ENCODE data around the gene ANAPC10.

DNA sequence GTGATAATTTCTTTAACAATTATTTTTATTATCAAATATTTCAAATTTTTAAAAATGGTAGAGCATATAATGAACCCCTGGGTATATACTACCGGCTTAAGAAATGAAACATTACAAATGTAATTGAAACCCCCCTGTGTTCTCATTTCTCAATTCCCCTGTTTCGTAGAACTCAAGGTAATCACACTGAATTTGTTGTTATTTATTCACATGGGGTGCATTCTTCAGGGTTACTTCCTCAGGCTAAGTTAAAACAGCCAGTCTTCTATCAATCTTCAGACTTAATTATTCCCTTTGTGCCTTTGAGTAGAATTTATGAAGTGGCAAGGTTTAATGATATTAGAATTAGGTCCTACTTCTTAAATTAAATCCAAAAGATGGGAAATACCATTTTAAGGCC, 128.2 kb downstream of the ANAPC10 start:
- TF ChIP-seq, protein P1, sequence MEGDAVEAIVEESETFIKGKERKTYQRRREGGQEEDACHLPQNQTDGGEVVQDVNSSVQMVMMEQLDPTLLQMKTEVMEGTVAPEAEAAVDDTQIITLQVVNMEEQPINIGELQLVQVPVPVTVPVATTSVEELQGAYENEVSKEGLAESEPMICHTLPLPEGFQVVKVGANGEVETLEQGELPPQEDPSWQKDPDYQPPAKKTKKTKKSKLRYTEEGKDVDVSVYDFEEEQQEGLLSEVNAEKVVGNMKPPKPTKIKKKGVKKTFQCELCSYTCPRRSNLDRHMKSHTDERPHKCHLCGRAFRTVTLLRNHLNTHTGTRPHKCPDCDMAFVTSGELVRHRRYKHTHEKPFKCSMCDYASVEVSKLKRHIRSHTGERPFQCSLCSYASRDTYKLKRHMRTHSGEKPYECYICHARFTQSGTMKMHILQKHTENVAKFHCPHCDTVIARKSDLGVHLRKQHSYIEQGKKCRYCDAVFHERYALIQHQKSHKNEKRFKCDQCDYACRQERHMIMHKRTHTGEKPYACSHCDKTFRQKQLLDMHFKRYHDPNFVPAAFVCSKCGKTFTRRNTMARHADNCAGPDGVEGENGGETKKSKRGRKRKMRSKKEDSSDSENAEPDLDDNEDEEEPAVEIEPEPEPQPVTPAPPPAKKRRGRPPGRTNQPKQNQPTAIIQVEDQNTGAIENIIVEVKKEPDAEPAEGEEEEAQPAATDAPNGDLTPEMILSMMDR (IDR thresholded peaks at IDR 0.05): no peak
- TF ChIP-seq EP300 (IDR thresholded peaks at IDR 0.05) (no peak), POLR2A (IDR thresholded peaks at IDR 0.05) (no peak)

Measured in upper lobe of left lung (tissue), 4 donors.